ENCODE measurements around the gene SGIP1.
A peak's percentile ranks its signal among the peaks of the same experiment; 100 is the strongest.

SGIP1 gene

GRCh38 chr1:66533804-66534740 is at the start of gene SGIP1:
Gene SGIP1, plus strand, starts transcription at chr1:66534153. Its CDS starts 206 bp downstream, at chr1:66534359.
- peak; percentile 72 for DNase-seq (ENCODE audit: low read depth, low spot score)

GRCh38 chr1:66489151-66489550 is 44.8 kb upstream of the SGIP1 start:
- DNase-seq (ENCODE audit: low read depth, low spot score), result no peak

GRCh38 chr1:66489972-66490601 is 43.9 kb upstream of the SGIP1 start:
- DNase-seq (ENCODE audit: low read depth, low spot score), result no peak

- no peak for DNase-seq (ENCODE audit: low read depth, low spot score)
Observed at GRCh38 chr1:66490816-66491215, 43.1 kb upstream of the SGIP1 start.

GRCh38 chr1:66492424-66492823 is 41.5 kb upstream of the SGIP1 start:
- DNase-seq (ENCODE audit: low read depth, low spot score), result no peak

- no peak for DNase-seq (ENCODE audit: low read depth, low spot score)
Observed at GRCh38 chr1:66493731-66494130, 40.2 kb upstream of the SGIP1 start.

GRCh38 chr1:66494482-66494881 is 39.5 kb upstream of the SGIP1 start:
- DNase-seq (ENCODE audit: low read depth, low spot score), result no peak

- DNase-seq (ENCODE audit: low read depth, low spot score), result no peak
Observed at GRCh38 chr1:66495495-66495894, 38.5 kb upstream of the SGIP1 start.

- no peak for DNase-seq (ENCODE audit: low read depth, low spot score)
Observed at GRCh38 chr1:66497910-66498309, 36.0 kb upstream of the SGIP1 start.

- DNase-seq (ENCODE audit: low read depth, low spot score), result no peak
Observed at GRCh38 chr1:66500301-66500700, 33.7 kb upstream of the SGIP1 start.

GRCh38 chr1:66502086-66502485 is 31.9 kb upstream of the SGIP1 start:
- no peak for DNase-seq (ENCODE audit: low read depth, low spot score)

- DNase-seq (ENCODE audit: low read depth, low spot score), result peak; percentile 26
Observed at GRCh38 chr1:66503841-66504470, 30.0 kb upstream of the SGIP1 start.

GRCh38 chr1:66505671-66506392 is 28.1 kb upstream of the SGIP1 start:
- no peak for DNase-seq (ENCODE audit: low read depth, low spot score)

GRCh38 chr1:66506393-66506687 is 27.6 kb upstream of the SGIP1 start:
- DNase-seq (ENCODE audit: low read depth, low spot score), result no peak

GRCh38 chr1:66506991-66507390 is 27.0 kb upstream of the SGIP1 start:
- DNase-seq (ENCODE audit: low read depth, low spot score), result no peak

- DNase-seq (ENCODE audit: low read depth, low spot score), result no peak
Observed at GRCh38 chr1:66510407-66510806, 23.5 kb upstream of the SGIP1 start.

GRCh38 chr1:66511118-66511517 is 22.8 kb upstream of the SGIP1 start:
- no peak for DNase-seq (ENCODE audit: low read depth, low spot score)

GRCh38 chr1:66517959-66518358 is 16.0 kb upstream of the SGIP1 start:
- DNase-seq (ENCODE audit: low read depth, low spot score), result no peak

GRCh38 chr1:66518654-66519053 is 15.3 kb upstream of the SGIP1 start:
- no peak for DNase-seq (ENCODE audit: low read depth, low spot score)

- DNase-seq (ENCODE audit: low read depth, low spot score), result no peak
Observed at GRCh38 chr1:66519992-66520391, 14.0 kb upstream of the SGIP1 start.

GRCh38 chr1:66520655-66521054 is 13.3 kb upstream of the SGIP1 start:
- no peak for DNase-seq (ENCODE audit: low read depth, low spot score)
